Activated naive CD8-positive, alpha-beta T cell (primary cell): ENCODE measurements around the gene EDRF1.

Source experiments
- H3K27ac Mint-ChIP-seq: one replicate; pipeline ENCODE4 v1.8.0; 2021; ENCODE audit warnings: mixed read lengths
- H3K27me3 Mint-ChIP-seq: one replicate; pipeline ENCODE4 v1.8.0; 2021; ENCODE audit warnings: mixed read lengths
- H3K36me3 Mint-ChIP-seq: one replicate; pipeline ENCODE4 v1.8.0; 2021; ENCODE audit warnings: mixed read lengths
- H3K4me1 Mint-ChIP-seq: one replicate; pipeline ENCODE4 v1.8.0; 2021; ENCODE audit warnings: low read depth, mixed read lengths
- H3K4me3 Mint-ChIP-seq: one replicate; pipeline ENCODE4 v1.8.0; 2021; ENCODE audit warnings: mild to moderate bottlenecking, mixed read lengths
- H3K9me3 Mint-ChIP-seq: one replicate; pipeline ENCODE4 v1.8.0; 2021; ENCODE audit warnings: low read depth, mixed read lengths

EDRF1 gene

DNA sequence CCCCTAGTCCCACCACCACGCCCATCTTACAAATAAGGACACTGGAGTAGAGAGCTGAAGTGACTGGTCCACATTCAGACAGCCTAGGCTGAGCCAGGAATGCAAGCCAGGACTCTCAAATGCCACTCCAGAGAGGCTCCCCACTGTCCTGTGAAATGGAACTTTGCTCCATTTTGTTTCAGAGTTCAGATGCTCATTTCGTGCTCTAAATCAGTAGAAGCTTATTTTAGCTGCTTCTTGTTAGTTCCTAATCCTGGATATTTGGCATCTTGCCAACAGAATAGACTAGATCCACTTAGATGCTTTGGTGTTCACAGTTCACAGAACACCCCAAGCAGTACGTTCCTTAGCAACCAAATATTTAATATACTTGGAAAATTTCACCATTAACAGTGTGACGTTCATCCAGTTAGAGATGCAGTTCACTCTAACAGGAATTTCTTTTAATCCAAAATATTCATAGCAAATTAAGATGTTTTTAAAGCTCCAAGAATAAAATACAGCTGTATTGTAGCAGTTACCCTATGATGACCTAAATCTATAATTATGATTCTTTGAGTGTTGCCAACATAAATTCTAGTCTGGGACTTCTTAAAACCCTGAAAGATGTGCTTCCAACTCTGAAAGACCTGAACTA is 48.8 kb downstream of the EDRF1 start:
- Mint-ChIP-seq H3K4me1 (no peaks in the 10 kb centered on the region), H3K27me3 (no peaks in the 10 kb centered on the region), H3K9me3 (no peaks in the 10 kb centered on the region), H3K4me3 (no peak overlapping the region), H3K36me3 (peaks cover 7% of the 10 kb centered on the region), H3K27ac (no peak overlapping the region)

DNA sequence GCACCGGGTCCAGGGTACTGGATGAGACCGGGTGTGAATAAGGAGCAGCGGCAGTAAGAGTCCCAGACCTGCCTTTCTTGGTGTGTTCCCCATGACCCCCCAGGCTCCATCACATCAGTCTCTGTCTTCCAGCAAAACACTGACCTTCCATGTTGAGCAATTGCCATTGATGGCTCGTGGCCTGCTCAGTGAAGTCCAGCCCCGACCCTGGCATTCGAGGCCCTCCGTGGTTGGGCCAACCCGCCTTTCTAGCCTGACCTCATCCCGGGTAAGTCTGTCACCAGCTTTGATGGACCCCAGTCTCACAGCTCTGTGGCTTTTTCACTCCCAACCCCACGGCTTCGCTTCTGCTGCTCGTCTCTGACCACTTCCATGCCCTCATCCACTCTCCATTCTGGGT is 49.7 kb downstream of the EDRF1 start:
- H3K9me3 Mint-ChIP-seq: no peaks in the 10 kb centered on the region
- H3K27ac Mint-ChIP-seq: no peak overlapping the region
- no peak overlapping the region for H3K4me3 Mint-ChIP-seq
- no peaks in the 10 kb centered on the region for H3K4me1 Mint-ChIP-seq
- H3K36me3 Mint-ChIP-seq: peaks cover 3% of the 10 kb centered on the region
- no peaks in the 10 kb centered on the region for H3K27me3 Mint-ChIP-seq

DNA sequence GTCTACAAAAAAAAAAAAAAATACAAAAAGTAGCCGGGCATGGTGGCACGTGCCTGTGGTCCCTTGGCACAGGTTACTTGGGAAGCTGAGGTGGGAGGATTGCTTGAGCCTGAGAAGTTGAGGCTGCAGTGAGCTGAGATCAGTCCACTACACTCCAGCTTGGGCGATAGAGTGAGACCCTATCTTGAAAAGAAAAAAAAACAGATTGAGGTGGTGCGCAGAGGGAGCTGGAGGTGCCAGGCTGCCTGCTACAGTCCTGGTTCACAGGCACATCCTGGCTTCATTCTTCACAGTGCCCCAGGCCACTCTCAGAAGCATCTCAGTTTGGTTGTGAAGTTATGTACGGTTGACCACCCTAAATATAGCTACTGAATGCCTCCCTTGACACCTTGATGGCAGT is 51.3 kb downstream of the EDRF1 start:
- H3K27ac Mint-ChIP-seq: no peak overlapping the region
- H3K4me1 Mint-ChIP-seq: no peaks in the 10 kb centered on the region
- H3K27me3 Mint-ChIP-seq: no peaks in the 10 kb centered on the region
- no peaks in the 10 kb centered on the region for H3K36me3 Mint-ChIP-seq
- no peaks in the 10 kb centered on the region for H3K9me3 Mint-ChIP-seq
- H3K4me3 Mint-ChIP-seq: no peak overlapping the region

DNA sequence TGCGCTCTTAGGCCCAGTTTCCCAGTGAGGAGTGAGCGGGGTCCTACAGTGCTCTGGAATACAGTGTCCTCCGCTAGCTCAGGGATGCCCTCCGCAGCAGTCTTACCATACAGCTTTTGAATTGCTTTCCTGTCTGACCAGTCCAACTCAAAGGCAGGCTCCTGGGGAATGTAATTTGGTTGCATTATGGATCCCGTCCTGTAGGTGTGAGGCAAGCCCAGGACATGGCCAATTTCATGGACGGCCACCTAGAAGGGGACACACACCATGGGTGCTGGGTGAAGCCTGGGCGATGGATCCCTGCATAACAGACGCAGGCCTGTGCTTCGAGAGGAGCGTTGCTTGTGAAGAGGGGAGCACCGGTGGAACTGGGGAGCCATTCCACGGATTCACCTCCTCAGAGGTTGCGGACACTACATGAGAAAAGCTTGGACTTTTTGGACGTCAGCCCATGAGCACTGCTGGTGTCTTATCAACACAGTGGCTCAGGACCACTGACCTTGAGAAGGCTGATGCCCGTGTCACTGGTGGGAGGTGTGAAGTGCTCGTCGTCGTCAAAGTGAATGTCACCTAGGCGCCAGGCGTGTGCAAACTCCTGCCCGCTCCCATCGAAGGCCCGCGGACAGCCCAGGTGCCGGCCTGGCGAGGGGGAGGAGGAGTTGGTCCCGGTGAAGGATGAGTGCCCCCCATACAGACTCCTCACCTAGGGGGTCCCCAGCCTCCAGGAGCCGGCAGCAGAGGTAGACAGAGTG is 52.8 kb downstream of the EDRF1 start:
- Mint-ChIP-seq H3K9me3 (no peaks in the 10 kb centered on the region), H3K4me1 (no peaks in the 10 kb centered on the region), H3K27me3 (no peaks in the 10 kb centered on the region), H3K4me3 (no peak overlapping the region), H3K36me3 (no peaks in the 10 kb centered on the region), H3K27ac (no peak overlapping the region)

- H3K4me1 Mint-ChIP-seq: no peaks in the 10 kb centered on the region
- no peaks in the 10 kb centered on the region for H3K27me3 Mint-ChIP-seq
- H3K9me3 Mint-ChIP-seq: no peaks in the 10 kb centered on the region
- no peaks in the 10 kb centered on the region for H3K36me3 Mint-ChIP-seq
- no peak overlapping the region for H3K27ac Mint-ChIP-seq
- no peak overlapping the region for H3K4me3 Mint-ChIP-seq
Observed at GRCh38 chr10:125772864-125773180, 53.3 kb downstream of the EDRF1 start.

DNA sequence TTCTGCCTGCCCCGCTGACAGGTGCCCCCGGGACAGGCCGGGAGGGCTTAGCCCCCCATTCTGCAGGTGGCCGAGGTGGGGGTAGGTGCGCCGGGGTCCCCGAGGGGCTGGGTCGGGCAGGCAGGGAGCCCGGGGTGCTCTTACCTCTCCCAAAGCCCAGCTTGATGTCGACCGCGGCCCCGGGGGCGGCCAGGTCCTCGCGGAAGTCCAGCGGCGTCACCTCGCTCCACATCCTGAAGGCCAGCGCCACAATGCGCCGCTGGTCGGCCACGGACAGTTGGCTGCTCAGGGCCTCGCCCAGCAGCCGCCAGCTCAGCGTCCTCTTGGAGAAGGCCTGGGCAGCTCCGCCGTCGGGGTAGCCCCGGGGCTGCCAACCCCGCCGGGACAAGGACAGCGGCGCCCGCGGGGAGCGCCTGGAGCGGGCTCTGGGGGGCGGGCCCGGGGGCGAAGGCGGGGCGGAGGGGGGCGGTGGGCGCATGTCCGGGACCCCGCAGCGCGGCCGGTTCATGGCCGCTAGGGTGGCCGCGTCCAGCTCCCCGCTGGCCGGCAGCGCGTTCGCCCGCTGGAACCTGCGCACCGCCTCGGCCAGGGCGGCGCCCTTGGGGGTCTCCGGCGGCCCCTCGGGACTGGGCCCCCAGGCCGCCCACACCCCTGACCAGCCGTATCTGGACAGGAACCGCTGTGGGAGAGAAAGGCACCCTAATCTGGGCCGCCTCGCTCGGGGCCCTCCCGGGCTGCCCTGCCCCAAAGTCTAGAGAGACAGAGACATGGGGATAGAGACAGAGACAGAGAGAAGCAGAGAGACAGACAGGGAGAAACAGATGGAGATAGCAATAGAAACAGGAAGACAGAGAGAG is 54.4 kb downstream of the EDRF1 start:
- H3K36me3 Mint-ChIP-seq: no peaks in the 10 kb centered on the region
- no peaks in the 10 kb centered on the region for H3K4me1 Mint-ChIP-seq
- no peak overlapping the region for H3K27ac Mint-ChIP-seq
- H3K4me3 Mint-ChIP-seq: no peak overlapping the region
- no peaks in the 10 kb centered on the region for H3K27me3 Mint-ChIP-seq
- no peaks in the 10 kb centered on the region for H3K9me3 Mint-ChIP-seq

GRCh38 chr10:125774581-125775191 is 55.2 kb downstream of the EDRF1 start:
- H3K4me1 Mint-ChIP-seq: no peaks in the 10 kb centered on the region
- no peaks in the 10 kb centered on the region for H3K36me3 Mint-ChIP-seq
- H3K27me3 Mint-ChIP-seq: no peaks in the 10 kb centered on the region
- H3K4me3 Mint-ChIP-seq: no peak overlapping the region
- no peak overlapping the region for H3K27ac Mint-ChIP-seq
- no peaks in the 10 kb centered on the region for H3K9me3 Mint-ChIP-seq

DNA sequence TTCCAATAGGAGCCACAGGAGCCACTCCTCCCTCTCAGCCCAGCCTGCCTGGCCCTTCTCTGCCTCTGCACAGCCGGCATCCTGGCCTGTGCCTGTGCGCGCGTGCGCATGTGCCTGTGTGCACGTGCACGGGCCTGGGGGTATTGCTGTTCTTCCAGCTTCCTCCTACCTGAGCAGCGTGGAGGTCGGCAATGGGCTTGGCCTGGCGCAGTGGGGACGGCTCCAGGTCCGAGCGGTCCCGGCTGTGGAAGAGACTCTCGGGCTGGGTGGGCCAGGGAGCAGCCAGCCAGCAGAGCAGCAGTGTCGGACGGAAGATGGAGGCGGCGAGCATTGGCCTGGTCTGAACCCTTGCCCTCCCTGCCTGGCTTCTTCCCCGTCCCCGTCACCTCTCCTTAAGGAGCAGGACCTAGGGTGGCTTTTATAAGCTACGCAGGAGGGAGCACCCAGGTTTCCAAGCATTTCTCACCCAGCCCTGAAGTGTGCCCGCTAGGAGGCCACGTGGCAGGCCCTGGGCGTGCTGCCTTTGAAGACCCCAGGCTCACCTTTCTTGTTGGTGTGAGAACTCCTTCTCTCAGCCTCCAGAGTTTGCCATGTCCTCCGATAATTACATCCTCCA is 56.1 kb downstream of the EDRF1 start, which contains the start of gene MMP21:
TSS of gene MMP21 (minus strand) at position 331 of the 616 bp plus-strand sequence. CDS start at position 331, 0 bp downstream.
- Mint-ChIP-seq H3K4me1 (no peaks in the 10 kb centered on the region), H3K27me3 (no peaks in the 10 kb centered on the region), H3K27ac (no peak within 1 kb of the TSS), H3K36me3 (peaks cover 2% of the 10 kb centered on the region), H3K9me3 (no peaks in the 10 kb centered on the region), H3K4me3 (no peak within 1 kb of the TSS)

GRCh38 chr10:125777806-125778205 is 58.3 kb downstream of the EDRF1 start:
- Mint-ChIP-seq H3K9me3 (no peaks in the 10 kb centered on the region), H3K4me1 (no peaks in the 10 kb centered on the region), H3K4me3 (no peak overlapping the region), H3K36me3 (peaks cover 2% of the 10 kb centered on the region), H3K27ac (no peak overlapping the region), H3K27me3 (no peaks in the 10 kb centered on the region)

DNA sequence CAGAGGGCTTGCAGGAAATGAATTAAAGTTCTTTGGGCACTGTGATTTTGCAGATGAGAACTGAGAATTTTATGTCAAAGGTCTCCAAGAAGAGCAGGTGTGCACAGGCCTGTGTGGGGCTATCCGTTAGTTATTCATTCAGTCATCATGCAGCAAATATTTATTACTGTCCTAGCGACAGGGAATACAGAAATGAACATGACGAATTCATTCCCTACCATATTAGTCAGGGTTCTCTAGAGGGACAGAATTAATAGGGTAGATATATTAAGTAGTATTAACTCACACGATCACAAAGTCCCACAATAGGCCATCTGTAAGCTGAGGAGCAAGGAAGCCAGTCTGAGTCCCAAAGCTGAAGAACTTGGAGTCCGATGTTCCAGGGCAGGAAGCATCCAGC is 59.0 kb downstream of the EDRF1 start:
- no peak overlapping the region for H3K27ac Mint-ChIP-seq
- peaks cover 2% of the 10 kb centered on the region for H3K36me3 Mint-ChIP-seq
- H3K9me3 Mint-ChIP-seq: no peaks in the 10 kb centered on the region
- H3K4me1 Mint-ChIP-seq: no peaks in the 10 kb centered on the region
- no peak overlapping the region for H3K4me3 Mint-ChIP-seq
- H3K27me3 Mint-ChIP-seq: no peaks in the 10 kb centered on the region

DNA sequence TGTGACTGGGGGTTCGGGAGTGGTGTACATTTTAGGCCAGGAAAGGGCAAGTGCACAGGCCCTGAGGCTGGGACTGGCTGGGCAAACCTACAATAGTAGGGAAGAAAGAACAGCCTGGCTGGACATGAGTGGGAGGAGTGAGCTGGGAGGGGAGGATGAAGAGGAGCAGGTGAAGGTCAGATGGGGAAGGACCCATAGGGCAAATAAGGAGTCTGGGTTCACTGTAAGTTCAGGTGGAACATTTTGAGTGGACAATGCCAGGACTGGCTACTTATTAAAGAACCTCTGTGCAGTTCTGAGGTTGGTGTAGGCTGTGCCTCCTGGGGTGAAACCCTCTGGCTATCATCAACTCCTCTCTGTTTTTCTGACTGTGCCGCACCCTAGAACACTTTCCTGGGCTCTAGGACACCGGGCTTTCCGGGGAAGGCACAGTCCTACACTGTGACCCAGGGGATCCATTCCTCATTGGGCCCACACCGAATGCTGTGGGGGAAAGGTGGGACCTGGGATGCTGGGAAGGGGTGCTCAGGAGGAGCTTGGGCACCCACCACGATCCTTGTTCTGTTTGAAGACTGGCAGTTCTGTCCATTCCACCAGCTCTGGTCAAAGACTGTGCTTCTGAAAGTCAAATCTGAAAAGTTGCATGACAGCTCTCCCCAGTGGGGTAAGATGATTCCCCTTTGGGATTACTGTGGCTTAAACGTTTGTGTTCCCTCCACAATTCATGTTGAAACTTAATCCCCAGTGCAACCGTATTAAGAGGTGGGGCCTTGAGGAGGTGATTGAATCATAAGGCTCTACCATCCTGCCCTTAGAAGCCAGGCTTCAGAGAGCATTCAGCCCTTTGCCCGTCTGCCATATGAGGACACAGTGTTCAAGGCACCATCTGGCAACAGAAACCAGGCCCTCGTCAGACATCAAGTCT is 60.2 kb downstream of the EDRF1 start:
- no peaks in the 10 kb centered on the region for H3K27me3 Mint-ChIP-seq
- peaks cover 2% of the 10 kb centered on the region for H3K36me3 Mint-ChIP-seq
- H3K27ac Mint-ChIP-seq: no peak overlapping the region
- no peaks in the 10 kb centered on the region for H3K9me3 Mint-ChIP-seq
- H3K4me1 Mint-ChIP-seq: no peaks in the 10 kb centered on the region
- no peak overlapping the region for H3K4me3 Mint-ChIP-seq

- Mint-ChIP-seq H3K4me3 (no peak overlapping the region), H3K27ac (no peak overlapping the region), H3K27me3 (no peaks in the 10 kb centered on the region), H3K4me1 (no peaks in the 10 kb centered on the region), H3K36me3 (peaks cover 6% of the 10 kb centered on the region), H3K9me3 (no peaks in the 10 kb centered on the region)
Observed at GRCh38 chr10:125781374-125781773, 61.9 kb downstream of the EDRF1 start.

- H3K4me3 Mint-ChIP-seq: no peak overlapping the region
- no peaks in the 10 kb centered on the region for H3K9me3 Mint-ChIP-seq
- peaks cover under 1% of the 10 kb centered on the region for H3K4me1 Mint-ChIP-seq
- peaks cover 6% of the 10 kb centered on the region for H3K36me3 Mint-ChIP-seq
- no peaks in the 10 kb centered on the region for H3K27me3 Mint-ChIP-seq
- no peak overlapping the region for H3K27ac Mint-ChIP-seq
Observed at GRCh38 chr10:125782054-125782453, 62.5 kb downstream of the EDRF1 start.

DNA sequence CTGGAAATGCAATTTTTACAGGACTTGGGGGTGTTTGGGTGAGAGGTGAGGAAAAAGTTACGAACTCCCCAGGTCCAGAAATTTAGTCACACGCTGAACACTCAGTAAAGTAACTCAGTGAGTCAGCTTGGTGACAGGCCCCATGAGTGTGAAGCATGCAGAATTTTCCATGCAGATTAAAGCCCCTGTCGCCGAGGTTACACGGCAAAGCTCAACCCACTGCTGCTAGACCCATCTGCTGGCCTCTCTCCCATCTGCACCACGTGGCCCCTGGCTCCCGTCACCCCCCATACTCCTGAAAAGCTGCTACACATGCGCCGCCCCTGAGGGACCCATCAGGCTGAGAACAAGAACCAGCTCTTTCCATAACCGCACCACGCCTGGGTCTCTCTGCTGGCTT is 63.1 kb downstream of the EDRF1 start:
- peaks cover 5% of the 10 kb centered on the region for H3K4me1 Mint-ChIP-seq
- no peak overlapping the region for H3K4me3 Mint-ChIP-seq
- no peaks in the 10 kb centered on the region for H3K9me3 Mint-ChIP-seq
- H3K27me3 Mint-ChIP-seq: no peaks in the 10 kb centered on the region
- no peak overlapping the region for H3K27ac Mint-ChIP-seq
- peaks cover 6% of the 10 kb centered on the region for H3K36me3 Mint-ChIP-seq
